ENCODE results near the gene SLIT2. TPM values are rescaled to one million over a fixed set of nuclear protein-coding genes. Genes with fewer than 3 reads are reported as not detected.

Gene SLIT2
- total RNA-seq, 4 donors from 2014 or later: 0.97 to 4.2 (median 3.8) TPM

DNA sequence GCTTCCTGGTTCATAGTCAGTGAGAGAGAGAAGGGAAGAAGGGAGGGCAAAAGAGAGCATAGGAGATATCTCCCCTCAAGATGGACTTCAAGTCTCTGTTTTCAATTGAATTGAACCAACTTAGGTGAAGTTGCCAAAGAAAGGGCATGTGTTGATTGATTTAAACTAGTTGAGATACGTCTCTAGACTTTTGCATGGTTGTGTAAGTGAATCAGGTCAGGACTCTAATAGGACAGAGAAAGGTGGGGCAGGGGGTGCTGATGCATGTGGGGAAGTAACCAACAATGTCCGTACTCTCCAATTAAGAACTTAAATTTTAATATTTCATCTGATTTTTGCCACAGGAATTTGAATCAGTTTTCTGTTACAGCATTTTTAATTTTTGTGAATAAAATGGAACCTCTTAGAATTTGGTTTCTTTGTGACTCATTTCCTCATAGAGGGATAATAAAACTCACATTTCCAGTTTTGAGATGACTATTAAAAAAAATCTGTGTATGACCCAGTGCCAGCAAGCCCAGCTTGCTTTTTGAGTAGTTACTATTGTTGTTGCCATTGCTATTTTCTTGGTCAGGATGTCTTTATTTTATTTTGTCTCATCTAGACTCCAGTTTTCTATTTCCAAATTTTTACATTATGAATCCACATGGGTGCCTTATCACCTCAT is 37.3 kb downstream of the SLIT2 start:
- H3K4me3 ChIP-seq (ENCODE audit: low read depth, poor library complexity, severe bottlenecking): no peak overlapping the region
- TF ChIP-seq POLR2A (IDR thresholded peaks at IDR 0.05): no peak
- TF ChIP-seq, protein P1, sequence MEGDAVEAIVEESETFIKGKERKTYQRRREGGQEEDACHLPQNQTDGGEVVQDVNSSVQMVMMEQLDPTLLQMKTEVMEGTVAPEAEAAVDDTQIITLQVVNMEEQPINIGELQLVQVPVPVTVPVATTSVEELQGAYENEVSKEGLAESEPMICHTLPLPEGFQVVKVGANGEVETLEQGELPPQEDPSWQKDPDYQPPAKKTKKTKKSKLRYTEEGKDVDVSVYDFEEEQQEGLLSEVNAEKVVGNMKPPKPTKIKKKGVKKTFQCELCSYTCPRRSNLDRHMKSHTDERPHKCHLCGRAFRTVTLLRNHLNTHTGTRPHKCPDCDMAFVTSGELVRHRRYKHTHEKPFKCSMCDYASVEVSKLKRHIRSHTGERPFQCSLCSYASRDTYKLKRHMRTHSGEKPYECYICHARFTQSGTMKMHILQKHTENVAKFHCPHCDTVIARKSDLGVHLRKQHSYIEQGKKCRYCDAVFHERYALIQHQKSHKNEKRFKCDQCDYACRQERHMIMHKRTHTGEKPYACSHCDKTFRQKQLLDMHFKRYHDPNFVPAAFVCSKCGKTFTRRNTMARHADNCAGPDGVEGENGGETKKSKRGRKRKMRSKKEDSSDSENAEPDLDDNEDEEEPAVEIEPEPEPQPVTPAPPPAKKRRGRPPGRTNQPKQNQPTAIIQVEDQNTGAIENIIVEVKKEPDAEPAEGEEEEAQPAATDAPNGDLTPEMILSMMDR (IDR thresholded peaks at IDR 0.05): no peak
- intact Hi-C loops (cut with DNase I; ENCODE audit: low total_unique reads): no loop called here
- WGBS, 2 donors: 35 to 53% methylated on average over 2 of the region's 2 CpGs
- no peak for DNase-seq (ENCODE audit: low spot score in 2 of 2)

GRCh38 chr4:20289782-20290181 is 38.1 kb downstream of the SLIT2 start:
- intact Hi-C loops (cut with DNase I; ENCODE audit: low total_unique reads): loop anchor here (5.0 kb wide), 1 partner anchor 558 kb away; no protein-coding TSS in a partner anchor
- WGBS, 2 donors: 84 to 93% methylated on average over 3 of the region's 3 CpGs
- TF ChIP-seq POLR2A (IDR thresholded peaks at IDR 0.05): no peak
- TF ChIP-seq, protein P1 (IDR thresholded peaks at IDR 0.05): no peak
- DNase-seq (ENCODE audit: low spot score in 2 of 2): no peak
- no peak overlapping the region for H3K4me3 ChIP-seq (ENCODE audit: low read depth, poor library complexity, severe bottlenecking)

DNA sequence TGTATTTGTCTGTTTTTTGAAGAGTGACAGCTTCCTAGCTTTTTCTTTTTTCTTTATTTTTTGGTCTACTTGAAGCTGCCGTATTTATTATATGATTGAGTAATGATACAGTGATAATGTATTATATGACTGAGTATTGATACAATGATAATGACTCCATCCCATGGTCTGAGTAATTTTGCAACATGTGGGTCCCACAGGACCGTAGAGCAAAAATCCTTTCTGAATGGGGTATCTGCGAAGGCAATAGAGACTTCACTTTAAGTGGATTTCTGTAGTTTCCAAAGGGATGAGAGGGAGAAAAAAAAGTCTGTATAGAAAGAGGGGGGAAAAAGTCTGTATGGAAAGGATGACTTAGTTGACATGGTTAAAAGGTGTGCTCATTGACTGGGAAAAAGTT is 41.0 kb downstream of the SLIT2 start:
- no peak for DNase-seq (ENCODE audit: low spot score in 2 of 2)
- no peak overlapping the region for H3K4me3 ChIP-seq (ENCODE audit: low read depth, poor library complexity, severe bottlenecking)
- intact Hi-C loops (cut with DNase I; ENCODE audit: low total_unique reads): loop anchor here (5.0 kb wide), 1 partner anchor 555 kb away; no protein-coding TSS in a partner anchor
- TF ChIP-seq POLR2A (IDR thresholded peaks at IDR 0.05): no peak
- TF ChIP-seq, protein P1 (IDR thresholded peaks at IDR 0.05): no peak
- WGBS, 2 donors: 92 to 93% methylated on average over 3 of the region's 3 CpGs

DNA sequence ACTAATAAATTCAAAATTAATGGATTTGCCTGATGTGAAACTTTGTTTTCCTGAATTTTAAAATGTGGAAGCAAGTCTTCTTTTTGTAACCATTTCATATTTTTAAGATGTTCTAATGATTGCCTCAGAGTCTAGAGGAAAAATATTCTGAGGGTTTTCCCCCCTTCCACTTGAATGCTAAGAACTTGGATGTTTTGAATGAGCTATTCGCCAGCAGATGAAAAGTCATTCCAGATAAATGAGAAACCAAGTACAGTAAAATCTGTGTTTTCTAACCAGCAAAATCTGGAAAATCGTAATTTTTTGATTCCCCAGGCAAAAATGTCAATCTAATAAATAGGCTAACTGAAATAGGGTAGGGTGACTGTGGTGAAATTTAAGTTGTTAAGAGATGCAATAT is 45.6 kb downstream of the SLIT2 start:
- intact Hi-C loops (cut with DNase I; ENCODE audit: low total_unique reads): no loop called here
- WGBS, 2 donors: 44 to 46% methylated on average over 2 of the region's 2 CpGs

DNA sequence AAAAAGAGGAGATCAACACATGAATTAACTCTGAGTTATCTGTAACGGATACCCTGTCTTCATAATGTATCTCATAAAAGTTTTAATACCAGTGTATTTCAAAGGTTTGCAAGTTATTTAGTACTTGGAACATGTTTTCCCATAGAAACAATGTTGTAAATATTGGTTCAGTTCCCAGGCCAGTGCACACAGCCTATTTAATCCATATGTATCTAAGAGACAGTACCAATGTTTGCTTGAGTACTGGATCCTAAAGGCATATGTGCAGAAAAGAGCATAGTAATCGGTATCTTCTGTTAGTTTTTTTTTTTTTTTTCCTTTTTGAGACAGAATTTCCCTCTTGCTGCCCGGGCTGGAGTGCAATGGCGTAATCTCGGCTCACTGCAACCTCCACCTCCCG is 46.1 kb downstream of the SLIT2 start:
- DNase-seq (ENCODE audit: low spot score in 2 of 2): no peak
- intact Hi-C loops (cut with DNase I; ENCODE audit: low total_unique reads): no loop called here
- WGBS, 2 donors: 68 to 70% methylated on average over 6 of the region's 6 CpGs
- no peak overlapping the region for H3K4me3 ChIP-seq (ENCODE audit: low read depth, poor library complexity, severe bottlenecking)
- TF ChIP-seq, protein P1 (IDR thresholded peaks at IDR 0.05): no peak
- no peak for TF ChIP-seq POLR2A (IDR thresholded peaks at IDR 0.05)

More for the DNA sequence above, 45.6 kb downstream of the SLIT2 start:
- TF ChIP-seq, protein P1 (IDR thresholded peaks at IDR 0.05): no peak
- TF ChIP-seq POLR2A (IDR thresholded peaks at IDR 0.05): no peak
- no peak for DNase-seq (ENCODE audit: low spot score in 2 of 2)
- H3K4me3 ChIP-seq (ENCODE audit: low read depth, poor library complexity, severe bottlenecking): no peak overlapping the region

GRCh38 chr4:20298455-20298854 is 46.8 kb downstream of the SLIT2 start:
- DNase-seq (ENCODE audit: low spot score in 2 of 2): no peak
- H3K4me3 ChIP-seq (ENCODE audit: low read depth, poor library complexity, severe bottlenecking): no peak overlapping the region
- TF ChIP-seq, protein P1 (IDR thresholded peaks at IDR 0.05): no peak
- TF ChIP-seq POLR2A (IDR thresholded peaks at IDR 0.05): no peak
- intact Hi-C loops (cut with DNase I; ENCODE audit: low total_unique reads): no loop called here

Measured in lower leg skin (tissue), 4 donors.